ENCODE measurements around the gene KLK12. TPM values are rescaled to one million over a fixed set of nuclear protein-coding genes. Genes with fewer than 3 reads are reported as not detected.

KLK12 gene
- total and polyA plus RNA-seq, 2 donors (not counting 3 experiments of a cell fraction or from before 2014, with no cell fraction given) = not detected

- no TSS peak for BruUV-seq (replicated peaks)
- Histone ChIP-seq H3K4me3 (replicated peaks in 1 of 3; ENCODE audit: insufficient read depth in 1 of 3, low read depth in 1 of 3, low read length in 3 of 3) (no peak overlapping the region), H4K20me1 (replicated peaks; ENCODE audit: control insufficient read depth, extremely low read depth, insufficient read depth, low read length) (no peaks in the 10 kb centered on the region), H3K4me2 (ENCODE audit: insufficient read depth, low read length) (no peak overlapping the region), H3K36me3 (ENCODE audit: control insufficient read depth in 2 of 2, extremely low read depth in 1 of 2, insufficient read depth in 2 of 2, low read length in 2 of 2) (no peaks in the 10 kb centered on the region), H3K27ac (ENCODE audit: insufficient read depth, low read depth, low read length) (no peak overlapping the region), H3K9me1 (replicated peaks; ENCODE audit: control insufficient read depth, extremely low read depth, insufficient read depth, low read length) (no peaks in the 10 kb centered on the region), H3K4me1 (ENCODE audit: control insufficient read depth, extremely low read depth, insufficient read depth, low read length) (no peaks in the 10 kb centered on the region), H3K27me3 (ENCODE audit: control insufficient read depth in 2 of 2, insufficient read depth in 2 of 2, low read length in 2 of 2) (no peaks in the 10 kb centered on the region), H2AFZ (ENCODE audit: low read depth, low read length) (no peak overlapping the region), H3K79me2 (ENCODE audit: control insufficient read depth, insufficient read depth, low read length) (no peaks in the 10 kb centered on the region), H3K9ac (replicated peaks; ENCODE audit: extremely low read depth, insufficient read depth, low read length) (no peak overlapping the region), H3K9me3 (replicated peaks; ENCODE audit: control insufficient read depth, insufficient read depth, low read length) (no peaks in the 10 kb centered on the region)
- DNase-seq (ENCODE audit: low read depth, low spot score) (no peak), FAIRE-seq (no peak)
- CTCF ChIA-PET = interaction anchor here (1.0 kb wide), 1 partner anchor 19 kb away, joined by 3 read pairs; no protein-coding TSS in a partner anchor
- dilution Hi-C loops (cut with MboI; ENCODE audit: extremely low pct_ligation_motif_present, low sequenced_read_pairs) (no loop called here), intact Hi-C loops (cut with micrococcal nuclease) (no loop called here)
- no peak for TF ChIP-seq POLR2AphosphoS5 (IDR thresholded peaks at IDR 0.05; ENCODE audit: insufficient read depth, low read depth, low read length)
- TF ChIP-seq MYC (IDR thresholded peaks at IDR 0.05; ENCODE audit: low read depth, low read length) = no peak
- TF ChIP-seq FOS (IDR thresholded peaks at IDR 0.05; ENCODE audit: borderline replicate concordance, insufficient read depth, low read length) = no peak
- no peak for TF ChIP-seq POLR2A (IDR thresholded peaks at IDR 0.05; ENCODE audit: low read depth, low read length)
- TF ChIP-seq CTCF (IDR thresholded peaks at IDR 0.05; ENCODE audit: extremely low read depth in 1 of 2, insufficient read depth in 1 of 2, low read depth in 1 of 2, low read length in 2 of 2) = no peak
- POLR2A ChIA-PET = no interaction called here
Measured at GRCh38 chr19:51040151-51040550, 5.3 kb upstream of the KLK12 start.

- BruUV-seq (replicated peaks) = no TSS peak
- no peak for TF ChIP-seq EZH2 (IDR thresholded peaks at IDR 0.05; ENCODE audit: borderline replicate concordance, low read depth, low read length, severe bottlenecking)
- no peak for TF ChIP-seq POLR2AphosphoS5 (IDR thresholded peaks at IDR 0.05; ENCODE audit: insufficient read depth, low read depth, low read length)
- TF ChIP-seq POLR2A (IDR thresholded peaks at IDR 0.05; ENCODE audit: low read depth, low read length) = no peak
- no peak overlapping the region for H2AFZ ChIP-seq (ENCODE audit: low read depth, low read length)
- H3K27me3 ChIP-seq (ENCODE audit: control insufficient read depth in 2 of 2, insufficient read depth in 2 of 2, low read length in 2 of 2) = no peaks in the 10 kb centered on the region
- H3K27ac ChIP-seq (ENCODE audit: insufficient read depth, low read depth, low read length) = no peak overlapping the region
- no peak overlapping the region for H3K9ac ChIP-seq (replicated peaks; ENCODE audit: extremely low read depth, insufficient read depth, low read length)
- no peaks in the 10 kb centered on the region for H3K9me3 ChIP-seq (replicated peaks; ENCODE audit: control insufficient read depth, insufficient read depth, low read length)
- ChIA-PET CTCF (no interaction called here), POLR2A (no interaction called here)
- no peaks in the 10 kb centered on the region for H3K9me1 ChIP-seq (replicated peaks; ENCODE audit: control insufficient read depth, extremely low read depth, insufficient read depth, low read length)
- no peaks in the 10 kb centered on the region for H3K36me3 ChIP-seq (ENCODE audit: control insufficient read depth in 2 of 2, extremely low read depth in 1 of 2, insufficient read depth in 2 of 2, low read length in 2 of 2)
- no peaks in the 10 kb centered on the region for H3K79me2 ChIP-seq (ENCODE audit: control insufficient read depth, insufficient read depth, low read length)
- no peak for DNase-seq (ENCODE audit: low read depth, low spot score)
- dilution Hi-C loops (cut with MboI; ENCODE audit: extremely low pct_ligation_motif_present, low sequenced_read_pairs) = no loop called here
- H3K4me3 ChIP-seq (replicated peaks in 1 of 3; ENCODE audit: insufficient read depth in 1 of 3, low read depth in 1 of 3, low read length in 3 of 3) = no peak overlapping the region
- no peaks in the 10 kb centered on the region for H3K4me1 ChIP-seq (ENCODE audit: control insufficient read depth, extremely low read depth, insufficient read depth, low read length)
- no peaks in the 10 kb centered on the region for H4K20me1 ChIP-seq (replicated peaks; ENCODE audit: control insufficient read depth, extremely low read depth, insufficient read depth, low read length)
- H3K4me2 ChIP-seq (ENCODE audit: insufficient read depth, low read length) = no peak overlapping the region
- FAIRE-seq = no peak
- intact Hi-C loops (cut with micrococcal nuclease) = no loop called here
Measured at GRCh38 chr19:51036519-51036918, 1.7 kb upstream of the KLK12 start.

Data from endothelial cell of umbilical vein (primary cell).